GM19023 (cell line): Measurements from ENCODE around the gene SURF6.
"Not testable (repeated sequence)": the region's sequence is repeated elsewhere in the genome, so short reads cannot be mapped to it uniquely, and the experiment has no call there.

Source experiments
- ATAC-seq: cut with Tn5 transposase; IDR thresholded peaks from one replicate; pipeline ENCODE4 v1.9.1; 2021; ENCODE audit warnings: mild to moderate bottlenecking, moderate library complexity; ENCODE audit not compliant: unreplicated experiment

The SURF6 gene

GRCh38 chr9:133301253-133302230 lies 34.4 kb downstream of the SURF6 start:
- no peak for ATAC-seq

GRCh38 chr9:133299996-133300395 lies 36.0 kb downstream of the SURF6 start:
- not testable (repeated sequence) for ATAC-seq

GRCh38 chr9:133294257-133294656 lies 41.7 kb downstream of the SURF6 start:
- ATAC-seq: no peak

GRCh38 chr9:133290751-133291302 lies 45.2 kb downstream of the SURF6 start:
- ATAC-seq: no peak

GRCh38 chr9:133286523-133286922 lies 49.5 kb downstream of the SURF6 start:
- no peak for ATAC-seq

GRCh38 chr9:133285252-133285775 lies 50.7 kb downstream of the SURF6 start:
- no peak for ATAC-seq

- ATAC-seq: no peak
Observed at GRCh38 chr9:133284362-133284761, 51.6 kb downstream of the SURF6 start.

DNA sequence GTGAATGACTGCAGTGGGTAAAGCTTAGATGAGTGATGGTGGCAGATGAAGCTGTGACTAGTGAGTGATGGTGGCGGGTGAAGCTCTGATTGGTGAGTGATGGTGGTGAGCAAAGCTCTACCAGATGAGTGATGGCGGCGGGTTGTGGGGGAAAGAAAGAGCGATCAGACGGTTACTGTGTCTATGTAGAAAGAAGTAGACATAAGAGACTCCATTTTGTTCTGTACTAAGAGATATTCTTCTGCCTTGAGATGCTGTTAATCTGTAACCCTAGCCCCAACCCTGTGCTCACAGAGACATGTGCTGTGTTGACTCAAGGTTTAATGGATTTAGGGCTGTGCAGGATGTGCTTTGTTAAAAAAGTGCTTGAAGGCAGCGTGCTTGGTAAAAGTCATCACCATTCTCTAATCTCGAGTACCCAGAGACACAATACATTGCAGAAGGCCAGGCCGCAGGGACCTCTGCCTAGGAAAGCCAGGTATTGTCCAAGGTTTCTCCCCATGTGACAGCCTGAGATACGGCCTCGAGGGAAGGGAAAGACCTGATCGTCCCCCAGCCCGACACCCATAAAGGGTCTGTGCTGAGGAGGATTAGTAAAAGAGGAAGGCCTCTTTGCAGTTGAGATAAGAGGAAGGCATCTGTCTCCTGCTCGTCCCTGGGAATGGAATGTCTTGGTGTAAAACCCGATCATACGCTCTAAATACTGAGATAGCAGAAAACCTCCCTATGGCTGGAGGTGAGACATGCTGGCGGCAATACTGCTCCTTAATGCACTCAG lies 52.5 kb downstream of the SURF6 start:
- ATAC-seq: not testable (repeated sequence)

DNA sequence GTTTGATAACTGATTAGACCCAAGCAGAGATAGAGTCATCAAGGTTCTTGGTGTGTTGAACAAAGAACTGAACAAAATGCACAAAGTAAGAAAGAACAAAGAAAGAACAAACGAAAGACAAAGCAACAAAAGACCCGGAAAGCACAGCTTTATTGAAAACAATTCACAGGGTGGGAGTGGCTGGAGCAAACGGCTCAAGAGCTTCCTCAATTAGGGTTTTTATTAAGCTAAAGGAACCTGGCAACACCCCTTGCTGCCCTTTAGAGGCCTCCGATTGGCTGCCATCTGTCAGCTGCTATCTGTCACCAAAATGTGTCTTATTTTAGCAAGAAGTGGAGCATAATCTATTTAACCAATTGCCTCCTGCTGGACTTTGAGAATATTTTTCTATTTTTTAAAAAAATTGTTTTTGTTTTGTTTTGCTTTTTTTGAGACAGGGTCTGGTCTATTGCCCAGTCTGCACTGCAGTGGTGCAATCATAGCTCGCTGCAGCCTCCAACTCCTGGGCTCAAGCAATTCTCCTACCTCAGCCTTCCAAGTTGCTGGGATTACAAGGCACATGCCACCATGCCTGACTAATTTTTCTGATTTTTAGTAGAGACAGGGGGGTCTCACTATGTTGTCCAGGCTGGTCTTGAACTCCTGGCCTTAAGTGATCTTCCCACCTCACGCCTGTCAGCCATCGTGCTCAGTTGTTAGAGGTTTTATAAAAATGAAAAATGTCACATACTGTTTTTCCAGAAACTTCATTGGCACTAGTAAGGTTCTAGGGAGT lies 53.3 kb downstream of the SURF6 start:
- ATAC-seq: no peak

GRCh38 chr9:133280392-133280791 lies 55.6 kb downstream of the SURF6 start:
- ATAC-seq: no peak
